Measurements from ENCODE around the gene PHAX. TPM values are rescaled to one million over a fixed set of nuclear protein-coding genes. Genes with fewer than 3 reads are reported as not detected.
A peak's percentile ranks its signal among the peaks of the same experiment; 100 is the strongest.

Gene PHAX
- total RNA-seq, 2 experiments from 2014 or later = 42.5 to 42.8 TPM

GRCh38 chr5:126651013-126651577, 50.3 kb downstream of the PHAX start:
- Mint-ChIP-seq H3K9me3 (no peaks in the 10 kb centered on the region), H3K36me3 (ENCODE audit: low read depth) (no peaks in the 10 kb centered on the region), H3K4me3 (no peak overlapping the region), H3K4me1 (ENCODE audit: low read depth) (no peaks in the 10 kb centered on the region), H3K27me3 (peaks cover 5% of the 10 kb centered on the region), H3K27ac (no peak overlapping the region)
- ATAC-seq = no peak
- no peak for TF ChIP-seq CTCF (IDR thresholded peaks at IDR 0.05)
- DNase-seq = no peak
- CTCF ChIA-PET = interaction anchor here (1.0 kb wide), 2 partner anchors 150 to 842 kb away, joined by 3 to 4 read pairs; no protein-coding TSS in a partner anchor
- POLR2A ChIA-PET = no interaction called here
- intact Hi-C loops (cut with micrococcal nuclease) = loop anchor here (10.0 kb wide), 1 partner anchor 844 kb away; no protein-coding TSS in a partner anchor

- Mint-ChIP-seq H3K4me1 (ENCODE audit: low read depth) (no peaks in the 10 kb centered on the region), H3K27ac (no peak overlapping the region), H3K27me3 (no peaks in the 10 kb centered on the region), H3K9me3 (no peaks in the 10 kb centered on the region), H3K36me3 (ENCODE audit: low read depth) (no peaks in the 10 kb centered on the region), H3K4me3 (no peak overlapping the region)
- no peak for ATAC-seq
- peak; percentile 85 for TF ChIP-seq CTCF (IDR thresholded peaks at IDR 0.05)
- POLR2A ChIA-PET = interaction anchor here (0.7 kb wide), 1 partner anchor 9 kb away, joined by 3 read pairs; no protein-coding TSS in a partner anchor
- CTCF ChIA-PET = interaction anchor here (1.2 to 2.5 kb wide), 5 partner anchors 24 to 199 kb away, joined by 3 to 13 read pairs (median 3); no protein-coding TSS in a partner anchor
- peak; percentile 41 for DNase-seq
- intact Hi-C loops (cut with micrococcal nuclease) = loop anchor here (2.0 to 10.0 kb wide), 2 partner anchors 656 to 838 kb away; no protein-coding TSS in a partner anchor
Measured at GRCh38 chr5:126656401-126657007, 55.8 kb downstream of the PHAX start.

GRCh38 chr5:126658561-126658960, 57.8 kb downstream of the PHAX start:
- ATAC-seq (no peak), DNase-seq (no peak)
- H3K36me3 Mint-ChIP-seq (ENCODE audit: low read depth) = no peaks in the 10 kb centered on the region
- TF ChIP-seq CTCF (IDR thresholded peaks at IDR 0.05) = no peak
- no peaks in the 10 kb centered on the region for H3K4me1 Mint-ChIP-seq (ENCODE audit: low read depth)
- H3K9me3 Mint-ChIP-seq = no peaks in the 10 kb centered on the region
- intact Hi-C loops (cut with micrococcal nuclease) = loop anchor here (10.0 kb wide), 1 partner anchor 836 kb away; no protein-coding TSS in a partner anchor
- CTCF ChIA-PET = interaction anchor here (1.3 to 2.5 kb wide), 6 partner anchors 18 to 834 kb away, joined by 3 to 13 read pairs (median 6); no protein-coding TSS in a partner anchor
- no peak overlapping the region for H3K27ac Mint-ChIP-seq
- H3K4me3 Mint-ChIP-seq = no peak overlapping the region
- H3K27me3 Mint-ChIP-seq = no peaks in the 10 kb centered on the region
- POLR2A ChIA-PET = interaction anchor here (1.4 kb wide), 1 partner anchor 119 kb away, joined by 3 read pairs; no protein-coding TSS in a partner anchor

GRCh38 chr5:126659805-126660482, 59.2 kb downstream of the PHAX start:
- ATAC-seq (peak; percentile 70), DNase-seq (no peak)
- POLR2A ChIA-PET = interaction anchor here (1.4 kb wide), 1 partner anchor 118 kb away, joined by 3 read pairs; no protein-coding TSS in a partner anchor
- H3K27ac Mint-ChIP-seq = no peak overlapping the region
- CTCF ChIA-PET = interaction anchor here (2.4 to 2.5 kb wide), 2 partner anchors 142 to 833 kb away, joined by 5 to 7 read pairs; no protein-coding TSS in a partner anchor
- H3K27me3 Mint-ChIP-seq = no peaks in the 10 kb centered on the region
- no peaks in the 10 kb centered on the region for H3K36me3 Mint-ChIP-seq (ENCODE audit: low read depth)
- TF ChIP-seq CTCF (IDR thresholded peaks at IDR 0.05) = no peak
- no peaks in the 10 kb centered on the region for H3K9me3 Mint-ChIP-seq
- H3K4me1 Mint-ChIP-seq (ENCODE audit: low read depth) = no peaks in the 10 kb centered on the region
- no peak overlapping the region for H3K4me3 Mint-ChIP-seq
- intact Hi-C loops (cut with micrococcal nuclease) = loop anchor here (10.0 kb wide), 1 partner anchor 835 kb away; no protein-coding TSS in a partner anchor
